ENCODE measurements around the gene OPHN1. TPM values are rescaled to one million over a fixed set of nuclear protein-coding genes. Genes with fewer than 3 reads are reported as not detected.
"Not testable (repeated sequence)": the region's sequence is repeated elsewhere in the genome, so short reads cannot be mapped to it uniquely, and the experiment has no call there.

The OPHN1 gene
- polyA plus RNA-seq, 1 donor from 2014 or later: 7.6 TPM

- H3K4me2 ChIP-seq (ENCODE audit: low read length): no peak overlapping the region
- TF ChIP-seq SMC3 (conservative IDR thresholded peaks at IDR 0.05; ENCODE audit: poor library complexity) (no peak), REST (IDR thresholded peaks at IDR 0.05; ENCODE audit: borderline replicate concordance) (no peak), TAF1 (IDR thresholded peaks at IDR 0.05; ENCODE audit: low read depth) (no peak), EP300 (conservative IDR thresholded peaks at IDR 0.05; ENCODE audit: poor library complexity, severe bottlenecking) (no peak), MXI1 (conservative IDR thresholded peaks at IDR 0.05; ENCODE audit: poor library complexity, severe bottlenecking) (no peak), CTCF (IDR thresholded peaks at IDR 0.05; ENCODE audit: poor library complexity, severe bottlenecking) (no peak), EZH2 (IDR thresholded peaks at IDR 0.05; ENCODE audit: borderline replicate concordance, insufficient read depth, low read length, poor library complexity, severe bottlenecking) (no peak), POLR2AphosphoS5 (IDR thresholded peaks at IDR 0.05) (no peak), RAD21 (conservative IDR thresholded peaks at IDR 0.05) (no peak)
Measured at GRCh38 chrX:68072041-68072440, 361.3 kb downstream of the OPHN1 start.

GRCh38 chrX:68070119-68070518 is 363.2 kb downstream of the OPHN1 start:
- H3K79me2 ChIP-seq (replicated peaks; ENCODE audit: insufficient read depth, low read length); H3K9ac ChIP-seq (ENCODE audit: low read length); H3K4me3 ChIP-seq (ENCODE audit: low read length): not testable (repeated sequence)

More at GRCh38 chrX:68072041-68072440, 361.3 kb downstream of the OPHN1 start:
- no peaks in the 10 kb centered on the region for H3K9me2 ChIP-seq (ENCODE audit: insufficient read depth, low read length)
- H3K36me3 ChIP-seq (ENCODE audit: insufficient read depth, low read length): no peaks in the 10 kb centered on the region
- H4K20me1 ChIP-seq (ENCODE audit: insufficient read depth): no peaks in the 10 kb centered on the region
- no peaks in the 10 kb centered on the region for H3K9me3 ChIP-seq (ENCODE audit: low read length)
- no peaks in the 10 kb centered on the region for H3F3A ChIP-seq (ENCODE audit: insufficient read depth, low read length, poor library complexity, severe bottlenecking)
- H3K79me2 ChIP-seq (replicated peaks; ENCODE audit: insufficient read depth, low read length): no peaks in the 10 kb centered on the region
- no peak overlapping the region for H3K9ac ChIP-seq (ENCODE audit: low read length)
- no peak overlapping the region for H3K4me3 ChIP-seq (ENCODE audit: low read length)
- no peak overlapping the region for H3K27ac ChIP-seq (ENCODE audit: low read length)
- H2AFZ ChIP-seq (ENCODE audit: low read depth, low read length): no peak overlapping the region
- no peaks in the 10 kb centered on the region for H3K27me3 ChIP-seq (ENCODE audit: insufficient read depth, low read depth, low read length)

GRCh38 chrX:68061206-68061535 is 372.1 kb downstream of the OPHN1 start:
- Histone ChIP-seq H4K20me1 (ENCODE audit: insufficient read depth) (no peaks in the 10 kb centered on the region), H3K36me3 (ENCODE audit: insufficient read depth, low read length) (no peaks in the 10 kb centered on the region), H3K9me2 (ENCODE audit: insufficient read depth, low read length) (no peaks in the 10 kb centered on the region), H3K9me3 (ENCODE audit: low read length) (no peaks in the 10 kb centered on the region), H2AFZ (ENCODE audit: low read depth, low read length) (no peak overlapping the region), H3K27ac (ENCODE audit: low read length) (no peak overlapping the region), H3K9ac (ENCODE audit: low read length) (no peak overlapping the region), H3K4me3 (ENCODE audit: low read length) (no peak overlapping the region), H3K79me2 (replicated peaks; ENCODE audit: insufficient read depth, low read length) (no peaks in the 10 kb centered on the region), H3F3A (ENCODE audit: insufficient read depth, low read length, poor library complexity, severe bottlenecking) (no peaks in the 10 kb centered on the region), H3K4me2 (ENCODE audit: low read length) (no peak overlapping the region), H3K27me3 (ENCODE audit: insufficient read depth, low read depth, low read length) (no peaks in the 10 kb centered on the region)
- TF ChIP-seq RAD21 (conservative IDR thresholded peaks at IDR 0.05): no peak
- no peak for TF ChIP-seq CTCF (IDR thresholded peaks at IDR 0.05; ENCODE audit: poor library complexity, severe bottlenecking)
- TF ChIP-seq POLR2AphosphoS5 (IDR thresholded peaks at IDR 0.05): no peak
- no peak for TF ChIP-seq EZH2 (IDR thresholded peaks at IDR 0.05; ENCODE audit: borderline replicate concordance, insufficient read depth, low read length, poor library complexity, severe bottlenecking)

More at GRCh38 chrX:68070119-68070518, 363.2 kb downstream of the OPHN1 start:
- not testable (repeated sequence) for H3F3A ChIP-seq (ENCODE audit: insufficient read depth, low read length, poor library complexity, severe bottlenecking); H3K27me3 ChIP-seq (ENCODE audit: insufficient read depth, low read depth, low read length); H3K36me3 ChIP-seq (ENCODE audit: insufficient read depth, low read length); H3K9me2 ChIP-seq (ENCODE audit: insufficient read depth, low read length); H2AFZ ChIP-seq (ENCODE audit: low read depth, low read length); H3K4me2 ChIP-seq (ENCODE audit: low read length); H4K20me1 ChIP-seq (ENCODE audit: insufficient read depth); H3K9me3 ChIP-seq (ENCODE audit: low read length); H3K27ac ChIP-seq (ENCODE audit: low read length)
